Activated CD4-positive, alpha-beta T cell treated with anti-CD3 and anti-CD28 coated beads for 48 hours (primary cell): ENCODE data around the gene VPS52.
A peak's percentile ranks its signal among the peaks of the same experiment; 100 is the strongest.

Source experiments
- DNase-seq: peaks from one replicate; pipeline ENCODE4 v3.0.0-alpha.2; 2020

VPS52 gene, protein sequence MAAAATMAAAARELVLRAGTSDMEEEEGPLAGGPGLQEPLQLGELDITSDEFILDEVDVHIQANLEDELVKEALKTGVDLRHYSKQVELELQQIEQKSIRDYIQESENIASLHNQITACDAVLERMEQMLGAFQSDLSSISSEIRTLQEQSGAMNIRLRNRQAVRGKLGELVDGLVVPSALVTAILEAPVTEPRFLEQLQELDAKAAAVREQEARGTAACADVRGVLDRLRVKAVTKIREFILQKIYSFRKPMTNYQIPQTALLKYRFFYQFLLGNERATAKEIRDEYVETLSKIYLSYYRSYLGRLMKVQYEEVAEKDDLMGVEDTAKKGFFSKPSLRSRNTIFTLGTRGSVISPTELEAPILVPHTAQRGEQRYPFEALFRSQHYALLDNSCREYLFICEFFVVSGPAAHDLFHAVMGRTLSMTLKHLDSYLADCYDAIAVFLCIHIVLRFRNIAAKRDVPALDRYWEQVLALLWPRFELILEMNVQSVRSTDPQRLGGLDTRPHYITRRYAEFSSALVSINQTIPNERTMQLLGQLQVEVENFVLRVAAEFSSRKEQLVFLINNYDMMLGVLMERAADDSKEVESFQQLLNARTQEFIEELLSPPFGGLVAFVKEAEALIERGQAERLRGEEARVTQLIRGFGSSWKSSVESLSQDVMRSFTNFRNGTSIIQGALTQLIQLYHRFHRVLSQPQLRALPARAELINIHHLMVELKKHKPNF

DNA sequence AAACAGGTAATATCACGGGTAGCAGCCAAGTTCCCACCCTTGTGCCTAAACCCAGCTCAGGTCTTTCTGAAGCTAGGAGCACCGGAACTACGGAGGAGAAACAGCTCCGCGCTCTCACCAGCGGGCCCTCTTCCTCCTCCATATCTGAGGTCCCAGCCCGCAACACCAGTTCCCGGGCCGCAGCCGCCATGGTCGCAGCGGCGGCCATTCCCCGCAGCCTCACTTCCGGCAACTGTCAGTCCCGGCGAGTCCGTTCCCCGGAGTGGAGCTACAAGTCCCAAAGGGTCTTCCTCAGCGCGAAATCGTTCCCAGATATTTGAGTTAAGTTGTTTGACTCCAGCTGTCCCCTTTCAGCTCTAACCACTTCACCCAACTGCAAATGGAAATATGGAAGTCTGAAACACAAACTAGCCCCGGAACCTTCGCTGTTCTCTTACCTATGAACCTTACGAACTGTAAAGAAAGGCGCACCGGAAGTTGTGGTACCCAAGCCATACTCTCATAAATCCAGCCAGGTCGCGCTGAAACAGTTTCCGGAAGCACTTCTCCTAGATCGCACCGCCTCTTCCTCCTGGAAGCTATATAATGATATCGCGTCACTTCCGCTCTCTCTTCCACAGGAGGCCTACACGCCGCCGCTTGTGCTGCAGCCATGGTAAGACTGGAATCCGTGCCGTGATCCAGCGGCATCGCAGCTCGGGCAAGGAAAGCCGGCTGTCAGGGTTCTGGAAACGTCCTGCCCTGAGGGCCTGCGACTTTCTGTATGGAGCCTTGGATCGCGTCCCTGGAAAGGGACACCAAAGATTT, at the start of gene VPS52, which contains the start of gene RPS18:
VPS52 (minus strand) TSS at position 409 of the 807 bp plus-strand sequence; CDS start at position 208, 201 bp downstream.
RPS18 (plus strand) TSS at position 608 of the 807 bp plus-strand sequence; CDS start at position 653, 45 bp downstream.
- peak; percentile 93 for DNase-seq

DNA sequence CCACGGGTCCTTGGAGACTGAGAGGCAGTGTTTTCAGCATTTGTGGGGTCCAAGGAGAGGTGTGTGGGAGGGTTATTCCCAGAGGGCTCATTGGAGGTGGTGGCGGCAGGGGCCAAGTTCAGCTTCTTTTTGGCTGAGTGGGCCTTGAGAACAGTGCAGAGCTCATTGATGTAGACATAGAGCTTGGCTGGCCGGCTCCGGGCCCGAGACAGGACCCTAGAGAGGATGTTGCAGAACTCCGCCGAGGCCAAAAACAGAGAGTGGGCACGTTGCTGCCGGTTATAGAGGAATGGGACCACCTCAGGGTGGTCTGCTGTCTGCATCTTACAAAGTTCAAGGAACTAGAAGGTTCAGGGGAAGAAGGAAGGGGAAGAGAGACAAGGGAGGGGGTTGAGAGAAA, 49.6 kb upstream of the VPS52 start:
- DNase-seq, result no peak

DNA sequence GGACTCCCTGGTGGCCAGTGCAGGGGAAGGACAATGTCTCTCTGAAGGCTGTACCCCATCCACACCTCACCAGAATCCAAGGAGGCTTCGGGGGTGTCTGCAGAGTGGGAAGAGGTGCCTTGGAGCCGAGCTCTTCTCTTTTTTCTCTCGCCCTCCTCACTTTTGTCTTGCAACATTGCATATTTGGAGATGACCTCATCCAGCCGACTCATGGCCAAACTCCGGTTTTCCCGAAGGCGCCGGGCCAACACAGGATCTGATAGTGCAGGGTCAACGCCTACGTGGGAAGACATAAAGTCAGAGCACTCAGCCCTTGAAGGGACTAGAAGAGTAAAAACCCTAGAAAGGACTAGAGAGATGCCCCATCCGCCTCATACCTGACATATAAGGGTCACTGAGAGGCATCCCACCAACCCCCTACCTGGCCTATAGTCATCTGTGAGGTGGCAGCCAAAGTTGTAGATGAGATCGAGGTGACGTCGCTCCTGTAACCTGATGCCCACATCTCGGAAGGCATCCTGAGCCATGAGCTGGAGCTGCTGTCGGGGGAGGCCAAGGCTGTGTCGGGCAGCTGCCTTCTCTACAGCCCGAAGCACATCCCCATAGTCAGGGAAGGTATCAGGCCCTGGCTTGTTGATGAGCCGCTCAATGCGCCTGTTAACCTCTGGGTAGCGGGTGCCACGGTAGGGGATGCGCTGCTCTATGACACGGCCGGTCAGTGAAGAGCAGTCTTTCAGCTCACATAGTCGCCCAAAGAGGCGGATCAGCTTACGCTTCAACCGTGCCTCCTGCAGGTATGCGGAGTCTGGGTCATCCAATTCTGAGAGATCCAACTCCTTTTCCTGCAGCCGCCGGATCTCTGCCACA, 48.9 kb upstream of the VPS52 start:
- DNase-seq, result no peak

DNA sequence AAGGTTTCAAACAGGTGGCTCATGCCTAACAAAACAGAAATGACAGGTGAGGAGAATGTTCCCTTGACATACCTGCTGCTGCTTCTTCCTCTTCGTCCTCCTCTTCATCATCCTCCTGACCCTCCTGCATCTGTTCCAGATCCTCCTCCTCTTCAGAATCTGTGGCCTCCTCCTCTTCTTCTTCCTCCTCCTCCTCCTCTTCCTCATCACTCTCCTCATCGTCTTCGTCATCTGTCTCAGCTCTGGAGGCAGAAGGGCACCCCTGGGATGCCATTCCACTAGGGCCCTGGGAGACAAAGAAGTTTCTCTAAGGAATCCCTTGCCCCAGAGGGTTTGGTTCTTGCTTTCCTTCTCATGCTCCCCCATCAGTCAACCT, 48.3 kb upstream of the VPS52 start:
- DNase-seq, result no peak

DNA sequence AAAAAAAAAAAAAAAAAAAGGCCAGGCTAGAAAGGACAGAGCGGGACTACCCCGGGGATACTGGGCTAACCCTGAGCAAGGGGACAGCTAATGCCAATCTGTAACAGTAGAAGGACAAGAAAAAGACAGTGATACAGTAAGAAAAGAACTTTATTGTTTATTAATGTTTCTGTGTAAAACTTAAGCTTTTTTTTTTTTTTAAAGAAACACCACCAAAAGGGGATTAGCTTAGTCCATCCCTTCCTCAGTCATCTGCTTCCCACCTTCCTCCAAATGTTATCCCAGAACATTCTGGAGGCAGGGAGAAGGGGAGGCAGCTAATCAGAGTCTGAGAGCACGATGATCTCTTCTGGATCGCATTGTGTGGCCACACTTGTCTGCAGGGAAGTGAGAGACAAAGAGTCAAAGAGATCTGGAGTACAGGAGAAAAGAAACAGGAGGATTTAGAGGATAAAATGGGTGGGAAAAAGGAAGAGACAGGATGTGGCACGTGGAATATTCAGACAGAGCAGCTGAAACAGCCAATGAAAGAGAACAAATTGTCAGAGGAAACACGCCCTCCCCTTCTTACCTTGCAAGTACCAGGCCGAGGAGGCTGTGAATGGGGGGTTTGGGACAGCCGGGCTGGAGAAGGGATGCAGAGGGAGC, 46.9 kb upstream of the VPS52 start:
- DNase-seq, result no peak

DNA sequence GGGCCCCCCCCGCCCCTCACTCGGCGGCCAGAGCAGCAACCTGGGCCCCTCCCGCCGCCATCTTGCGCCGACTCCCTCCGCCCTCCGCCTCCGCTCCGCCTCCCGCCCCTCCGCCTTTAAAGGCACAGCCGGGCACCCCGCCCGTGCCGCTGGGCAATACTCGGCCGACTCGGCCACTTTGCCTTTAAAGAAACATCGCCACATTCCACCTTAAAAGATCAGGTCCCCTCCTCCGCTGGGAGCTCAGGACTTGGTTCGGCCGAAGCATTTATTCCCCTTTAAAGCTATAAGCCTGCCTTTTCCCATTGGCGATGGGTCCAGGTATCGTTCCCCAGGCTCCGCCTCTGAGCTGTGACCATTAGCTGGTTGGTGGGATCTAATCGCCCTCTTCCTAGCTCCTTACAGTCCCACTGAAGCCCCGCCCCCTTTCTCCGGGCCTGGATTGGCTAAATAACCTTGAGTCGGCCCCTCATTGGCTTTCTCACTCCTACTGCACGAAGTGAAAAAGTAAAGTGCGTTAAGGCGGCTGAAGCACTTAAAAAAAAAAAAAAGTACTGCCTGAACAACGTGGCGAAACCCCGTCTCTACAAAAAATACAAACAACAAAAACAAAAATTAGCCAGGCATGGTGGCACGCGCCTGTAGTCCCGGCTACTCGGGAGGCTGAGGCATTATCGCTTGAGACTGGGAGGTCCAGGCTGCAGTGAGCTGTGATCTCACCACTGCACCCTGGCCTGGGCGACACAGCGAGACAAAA, 46.2 kb upstream of the VPS52 start, which contains the start of gene ZBTB22:
ZBTB22 (minus strand) TSS at position 76 of the 757 bp plus-strand sequence. CDS start 828 bp downstream, outside the sequence.
- DNase-seq, result peak; percentile 98

DNA sequence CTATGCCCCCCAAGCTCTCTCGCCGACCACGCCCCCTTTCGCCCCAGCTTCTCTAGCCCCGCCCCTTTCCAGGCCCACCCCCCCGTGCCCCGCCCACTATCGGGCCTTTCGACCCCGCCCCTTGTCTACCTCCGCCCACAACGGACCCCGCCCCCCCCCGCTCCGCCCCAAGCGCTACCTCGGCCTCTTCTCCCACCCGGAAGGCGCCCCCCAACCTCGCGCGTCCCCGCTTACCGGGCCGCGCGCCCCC, 45.7 kb upstream of the VPS52 start:
- DNase-seq, result no peak

DNA sequence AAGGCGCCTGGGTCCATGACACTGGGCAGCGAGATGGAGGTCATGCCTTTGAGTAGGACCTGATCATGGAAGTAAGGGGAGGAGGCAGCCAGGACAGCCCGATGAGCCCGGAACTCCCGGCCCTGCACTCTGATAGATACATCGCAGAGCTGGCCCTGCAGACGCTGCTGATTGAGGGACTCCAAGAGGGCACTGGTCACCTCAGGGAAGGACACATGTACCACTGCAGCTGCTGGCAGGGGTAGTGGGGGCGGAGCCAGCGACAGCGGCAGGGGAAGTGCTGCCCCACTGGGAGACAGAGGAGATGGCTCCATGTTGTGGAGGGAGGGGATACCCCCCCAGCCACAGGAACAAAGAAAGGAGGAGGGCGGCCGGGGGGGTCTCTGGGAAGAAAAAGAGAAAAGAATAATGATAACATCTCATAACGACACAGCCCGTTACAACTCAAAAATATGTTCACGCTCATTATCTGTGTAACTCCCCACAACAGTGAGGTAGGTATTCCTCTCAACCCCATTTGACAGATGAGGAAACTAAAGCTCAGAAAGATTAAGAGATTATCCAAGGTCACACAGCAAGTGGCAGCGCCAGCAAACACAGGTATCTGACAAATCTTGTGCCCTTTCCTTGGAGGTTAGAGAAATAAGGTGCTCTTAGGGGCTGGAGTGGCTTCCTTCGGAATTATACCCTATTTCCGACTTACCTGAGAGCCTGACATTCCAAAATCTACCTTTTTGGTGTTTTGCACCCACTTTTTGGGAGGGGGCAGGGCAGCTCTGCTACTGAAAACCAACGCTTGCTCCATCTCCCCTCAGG, 45.1 kb upstream of the VPS52 start:
- DNase-seq, result no peak

DNA sequence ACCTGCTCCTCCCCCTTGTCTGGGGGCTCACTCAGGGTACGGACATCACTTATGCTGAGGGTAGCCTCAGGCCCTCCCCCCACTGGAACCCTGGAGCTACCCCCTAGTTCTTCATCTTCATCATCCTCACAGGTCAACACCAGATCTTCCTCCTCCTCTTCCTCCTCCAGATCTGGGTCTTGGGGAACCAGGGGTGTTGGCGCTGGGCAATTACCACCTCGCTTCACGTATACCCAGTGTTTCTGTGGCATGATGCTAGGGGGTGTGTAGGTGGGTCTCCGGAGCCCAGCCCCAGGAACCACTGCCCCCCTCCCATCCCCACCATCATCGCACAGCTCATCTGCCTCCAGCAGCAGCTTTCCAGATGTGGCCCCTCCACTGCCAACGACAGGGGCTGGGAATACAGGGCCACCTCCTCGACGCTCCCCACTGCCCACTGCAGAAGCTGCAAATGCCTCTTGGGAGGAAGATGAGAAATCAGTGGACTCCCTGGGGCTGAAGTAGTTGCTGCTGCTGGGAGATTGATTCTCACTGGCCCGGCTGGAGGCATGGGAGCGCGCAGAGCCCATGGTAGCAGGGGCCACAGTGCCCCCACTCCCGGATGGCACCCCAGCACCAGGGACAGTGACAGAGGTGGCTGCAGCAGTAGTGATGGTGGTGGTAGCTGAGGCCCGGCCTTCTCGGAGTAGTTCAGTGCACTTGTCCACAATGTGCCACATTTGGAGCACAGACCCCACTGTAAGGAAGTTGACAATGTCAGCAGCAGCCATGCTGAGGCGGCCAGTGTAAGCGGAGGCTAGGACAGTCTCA, 44.3 kb upstream of the VPS52 start:
- no peak for DNase-seq

DNA sequence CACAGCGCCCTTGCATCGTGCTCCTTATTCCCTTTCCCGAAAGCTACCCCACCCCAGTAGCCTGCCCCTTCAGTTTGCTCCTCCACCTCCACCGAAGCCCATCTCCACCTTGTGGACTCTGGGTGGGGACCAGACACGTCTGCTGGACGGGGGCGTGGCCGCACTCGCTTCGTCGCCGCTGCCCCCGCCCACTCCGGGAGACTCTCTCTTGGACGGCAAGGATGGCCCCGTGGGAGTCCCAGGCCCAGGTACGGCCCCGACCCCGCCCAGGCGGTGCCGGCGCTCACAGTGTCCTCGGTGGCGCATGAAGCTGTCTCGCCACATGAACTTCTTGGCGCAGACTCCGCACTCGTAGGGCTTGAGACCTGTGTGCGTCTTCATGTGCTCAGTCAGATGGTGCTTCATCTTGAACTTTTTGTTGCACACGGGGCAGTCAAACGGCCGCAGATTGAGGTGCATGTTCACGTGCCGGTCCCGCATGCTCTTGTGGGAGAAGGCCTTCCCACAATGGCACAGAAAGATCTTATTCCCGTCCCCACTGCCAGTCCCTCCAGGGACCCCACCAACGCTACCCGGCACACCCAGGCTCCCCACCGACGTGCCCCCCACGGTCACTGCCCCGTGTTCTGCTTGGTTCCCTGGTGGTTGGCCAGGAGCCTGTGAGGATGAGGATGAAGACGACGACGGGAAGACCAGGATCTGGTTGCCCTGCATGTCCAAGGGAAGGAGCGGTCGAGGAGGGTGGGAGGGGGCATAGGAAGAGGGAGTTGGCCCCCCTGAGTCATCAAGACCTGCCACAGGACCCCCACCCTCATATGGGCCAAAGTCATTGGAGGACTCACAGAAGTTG, 43.5 kb upstream of the VPS52 start:
- DNase-seq, result peak; percentile 26

DNA sequence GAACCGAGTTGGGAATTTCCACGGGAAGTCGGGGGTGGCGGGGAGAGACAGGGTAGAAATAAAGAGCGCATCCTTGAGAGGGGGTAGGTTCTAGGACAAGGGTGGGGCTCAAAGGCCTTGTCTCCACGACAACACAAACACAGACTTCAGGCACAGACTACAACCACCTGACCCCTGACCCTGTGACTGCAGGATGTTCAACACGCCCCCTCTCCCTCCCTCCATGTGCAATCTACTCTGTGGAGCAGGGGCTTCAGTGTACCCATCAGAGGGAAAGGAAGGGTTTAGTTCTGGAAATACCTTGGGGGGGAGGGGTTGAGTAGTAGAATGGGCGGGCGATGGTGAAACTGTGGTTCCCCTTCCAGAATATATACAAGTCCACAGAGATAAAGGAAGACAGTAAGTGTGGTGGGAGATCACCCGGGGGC, 42.9 kb upstream of the VPS52 start:
- DNase-seq, result peak; percentile 68

DNA sequence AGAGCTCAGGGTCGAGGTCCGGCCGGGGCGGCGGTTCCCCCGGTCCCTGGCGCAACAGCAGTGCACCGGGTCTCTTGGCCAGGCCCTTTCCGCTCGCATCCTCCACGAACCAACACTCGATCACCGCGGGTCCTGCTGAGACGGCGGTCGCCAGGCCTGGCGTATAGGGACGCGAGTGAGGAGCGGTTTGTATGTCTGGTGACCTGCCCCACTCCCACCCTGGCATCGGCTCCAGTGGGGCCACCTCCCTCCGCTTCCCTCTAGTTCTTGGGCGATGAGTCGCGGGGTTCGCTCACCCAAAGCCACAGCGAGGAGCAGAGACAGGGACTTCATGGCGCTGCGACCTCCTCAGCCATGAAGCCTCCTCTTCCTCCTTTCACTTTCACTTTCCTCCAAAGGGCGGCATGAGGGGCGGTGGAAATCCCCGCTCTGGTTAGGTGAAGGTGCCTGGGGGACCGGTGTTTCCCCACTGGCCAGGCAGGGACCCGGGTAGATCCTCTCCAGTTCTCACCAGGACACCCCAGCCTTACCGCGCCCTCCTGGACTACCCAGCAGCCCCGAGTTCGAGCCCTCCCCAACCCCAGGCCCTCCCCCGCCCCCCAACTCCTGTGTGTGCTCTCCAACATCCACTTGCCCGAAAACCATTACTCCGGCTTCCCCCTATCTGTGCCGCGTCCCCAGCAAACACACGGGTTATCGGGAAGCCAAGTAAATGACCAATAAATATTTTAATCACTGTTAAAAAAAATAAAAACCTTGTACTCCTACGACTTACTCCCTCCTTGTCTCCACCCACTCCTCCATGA, 42.2 kb upstream of the VPS52 start, which contains the start of gene TAPBP:
TAPBP (minus strand) TSS at position 370 of the 806 bp plus-strand sequence; CDS start at position 333, 37 bp downstream.
- DNase-seq, result peak; percentile 88

DNA sequence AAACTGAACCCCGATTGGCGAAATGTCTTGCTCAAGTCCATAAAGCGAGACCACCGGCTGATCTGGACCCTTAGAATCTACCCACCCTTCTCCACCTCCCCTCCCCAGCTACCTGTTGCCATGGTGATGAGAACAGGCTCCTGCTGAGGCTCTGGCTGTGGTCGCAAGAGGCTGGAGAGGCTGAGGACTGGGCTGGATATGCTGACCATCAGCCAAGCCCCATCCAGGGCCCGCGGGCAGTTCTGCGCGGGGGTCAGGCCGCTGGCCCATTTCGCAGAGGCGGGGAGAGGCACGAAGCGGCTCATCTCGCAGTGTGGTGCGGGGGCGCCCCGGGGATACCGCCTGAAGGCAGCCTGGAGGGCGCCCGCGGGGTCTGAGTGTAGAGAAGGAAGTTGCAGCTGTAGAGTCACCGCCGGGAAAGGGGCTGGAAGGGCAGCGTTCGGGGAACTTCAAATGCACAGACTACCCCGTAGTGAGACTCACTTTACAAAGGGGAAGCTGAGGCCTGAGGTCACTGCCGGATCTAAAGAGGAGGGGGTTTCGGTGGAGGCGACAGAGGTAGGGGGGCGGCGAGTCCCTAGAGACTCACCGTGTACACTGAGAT, 41.5 kb upstream of the VPS52 start:
- DNase-seq, result peak; percentile 63

DNA sequence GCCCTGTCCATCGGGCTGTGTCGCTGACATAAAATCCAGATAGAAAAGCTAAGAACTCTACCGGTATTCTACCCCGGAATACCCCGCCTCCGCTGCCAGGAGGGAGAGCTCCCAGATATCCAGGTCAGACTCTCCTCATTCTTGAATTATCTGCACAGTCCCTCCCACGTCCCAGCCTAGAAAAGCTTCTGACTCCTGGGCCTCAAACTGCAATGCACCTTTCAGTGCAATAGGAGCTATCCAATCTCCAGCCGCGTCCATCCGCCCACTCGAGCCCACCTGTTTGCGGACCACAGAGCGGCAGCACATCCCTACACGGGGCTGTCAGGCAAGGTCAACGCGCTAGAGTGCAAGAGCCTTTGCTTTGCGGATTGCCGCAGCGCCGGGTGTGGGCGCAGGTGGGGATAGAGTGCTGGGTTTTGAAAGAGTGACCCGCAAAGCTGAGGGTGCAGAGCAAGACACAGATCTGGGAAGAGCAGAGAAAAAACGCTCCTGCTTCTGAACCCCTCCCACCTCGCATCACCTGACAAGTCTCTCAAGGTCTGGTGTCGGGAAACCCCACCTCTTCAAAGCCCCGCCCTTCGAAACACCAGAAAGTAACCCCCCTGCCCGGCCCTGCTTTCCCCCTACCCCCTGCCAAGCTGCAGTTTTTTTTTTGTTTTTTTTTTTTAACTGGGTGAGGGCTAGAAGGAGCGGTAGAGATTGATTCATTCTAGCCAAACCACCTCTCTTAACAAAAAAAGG, 40.9 kb upstream of the VPS52 start:
- DNase-seq, result peak; percentile 86

DNA sequence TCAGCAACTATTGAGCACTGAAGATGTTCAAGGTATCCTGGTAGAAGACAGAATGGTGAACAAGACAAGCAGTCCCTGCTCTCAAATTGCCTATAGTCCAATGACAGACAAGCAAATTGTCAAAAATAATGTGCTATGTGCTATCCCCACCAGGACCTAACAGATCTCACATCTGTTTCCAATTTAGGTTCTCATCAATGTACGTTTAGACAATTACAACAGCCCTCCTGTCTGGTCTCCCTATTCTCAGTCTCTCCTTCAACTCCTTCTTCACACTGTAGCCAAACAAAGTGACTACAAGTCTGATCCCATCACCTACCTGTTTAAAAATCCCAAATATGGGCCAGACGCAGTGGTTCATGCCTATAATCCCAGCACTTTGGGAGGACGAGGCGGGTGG, 34.7 kb upstream of the VPS52 start:
- no peak for DNase-seq

DNA sequence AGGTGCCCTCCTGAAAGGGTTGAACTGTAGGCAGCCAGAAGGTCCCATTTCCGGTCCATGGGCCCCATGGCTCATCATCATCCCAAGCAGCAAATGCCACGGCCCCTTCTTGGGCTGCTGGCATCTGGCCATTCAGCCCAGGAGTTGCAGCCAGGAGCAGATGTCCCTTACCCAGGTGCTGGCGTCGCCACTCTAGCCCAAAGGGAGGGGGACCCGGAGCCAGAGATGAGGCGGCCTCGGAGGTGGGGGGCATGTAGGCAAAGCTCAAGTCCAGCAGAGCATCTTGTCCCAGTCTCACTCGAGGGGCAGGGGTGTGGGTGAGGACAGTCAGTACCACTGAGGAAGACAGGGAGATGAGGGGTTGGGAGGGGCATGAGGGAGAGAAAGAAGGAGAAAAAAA, 33.4 kb upstream of the VPS52 start:
- no peak for DNase-seq
